ENCODE measurements around the gene EVI5. TPM values are rescaled to one million over a fixed set of nuclear protein-coding genes. Genes with fewer than 3 reads are reported as not detected.

The EVI5 gene
- total RNA-seq, 3 donors from 2014 or later, result 28.0 to 38.7 (median 31.2) TPM

- Histone ChIP-seq H3K9me3 (no peaks in the 10 kb centered on the region), H3K36me3 (no peaks in the 10 kb centered on the region), H3K27me3 (peaks cover 0 to 6% of the 10 kb centered on the region in 2 donors), H3K27ac (no peak overlapping the region), H3K4me3 (no peak overlapping the region), H3K4me1 (no peaks in the 10 kb centered on the region)
- intact Hi-C loops (cut with DNase I; ENCODE audit: low total_unique reads), result no loop called here
- no peak for TF ChIP-seq POLR2A (IDR thresholded peaks at IDR 0.05)
- no peak for TF ChIP-seq CTCF (IDR thresholded peaks at IDR 0.05)
- no peak for TF ChIP-seq POLR2AphosphoS5 (IDR thresholded peaks at IDR 0.05)
- no peak for DNase-seq (ENCODE audit: low spot score in 2 of 2)
Observed at GRCh38 chr1:92475029-92475428, 309.9 kb downstream of the EVI5 start.

- intact Hi-C loops (cut with DNase I; ENCODE audit: low total_unique reads), result no loop called here
- H3K9me3 ChIP-seq, result no peaks in the 10 kb centered on the region
- no peaks in the 10 kb centered on the region for H3K27me3 ChIP-seq
- H3K36me3 ChIP-seq, result no peaks in the 10 kb centered on the region
- H3K27ac ChIP-seq, result no peak overlapping the region
- no peak for DNase-seq (ENCODE audit: low spot score in 2 of 2)
- no peaks in the 10 kb centered on the region for H3K4me1 ChIP-seq
- H3K4me3 ChIP-seq, result no peak overlapping the region
- no peak for TF ChIP-seq POLR2AphosphoS5 (IDR thresholded peaks at IDR 0.05)
- no peak for TF ChIP-seq CTCF (IDR thresholded peaks at IDR 0.05)
Observed at GRCh38 chr1:92473781-92474495, 311.0 kb downstream of the EVI5 start.

GRCh38 chr1:92470216-92470615, 314.7 kb downstream of the EVI5 start:
- Histone ChIP-seq H3K4me1 (no peaks in the 10 kb centered on the region), H3K4me3 (no peak overlapping the region), H3K27me3 (no peaks in the 10 kb centered on the region), H3K27ac (no peak overlapping the region), H3K36me3 (no peaks in the 10 kb centered on the region), H3K9me3 (no peaks in the 10 kb centered on the region)
- no peak for DNase-seq (ENCODE audit: low spot score in 2 of 2)
- intact Hi-C loops (cut with DNase I; ENCODE audit: low total_unique reads), result no loop called here
- TF ChIP-seq POLR2AphosphoS5 (IDR thresholded peaks at IDR 0.05), result no peak
- no peak for TF ChIP-seq POLR2A (IDR thresholded peaks at IDR 0.05)
- TF ChIP-seq CTCF (IDR thresholded peaks at IDR 0.05), result no peak

GRCh38 chr1:92466683-92467352, 318.1 kb downstream of the EVI5 start:
- Histone ChIP-seq H3K27ac (no peak overlapping the region), H3K4me3 (no peak overlapping the region), H3K9me3 (no peaks in the 10 kb centered on the region), H3K4me1 (no peaks in the 10 kb centered on the region), H3K27me3 (no peaks in the 10 kb centered on the region), H3K36me3 (no peaks in the 10 kb centered on the region)
- intact Hi-C loops (cut with DNase I; ENCODE audit: low total_unique reads), result no loop called here
- DNase-seq (ENCODE audit: low spot score in 2 of 2), result no peak
- TF ChIP-seq CTCF (IDR thresholded peaks at IDR 0.05), result no peak
- no peak for TF ChIP-seq POLR2AphosphoS5 (IDR thresholded peaks at IDR 0.05)
- TF ChIP-seq POLR2A (IDR thresholded peaks at IDR 0.05), result no peak

- no peaks in the 10 kb centered on the region for H3K4me1 ChIP-seq
- TF ChIP-seq POLR2A (IDR thresholded peaks at IDR 0.05), result no peak
- no peak for TF ChIP-seq POLR2AphosphoS5 (IDR thresholded peaks at IDR 0.05)
- no peak for TF ChIP-seq CTCF (IDR thresholded peaks at IDR 0.05)
- no peak overlapping the region for H3K27ac ChIP-seq
- H3K36me3 ChIP-seq, result no peaks in the 10 kb centered on the region
- H3K9me3 ChIP-seq, result no peaks in the 10 kb centered on the region
- no peak overlapping the region for H3K4me3 ChIP-seq
- intact Hi-C loops (cut with DNase I; ENCODE audit: low total_unique reads), result no loop called here
- no peaks in the 10 kb centered on the region for H3K27me3 ChIP-seq
- no peak for DNase-seq (ENCODE audit: low spot score in 2 of 2)
Observed at GRCh38 chr1:92465256-92465647, 319.7 kb downstream of the EVI5 start.

Data from breast epithelium (tissue), 4 donors.